ENCODE results near the gene BTN3A1. TPM values are rescaled to one million over a fixed set of nuclear protein-coding genes. Genes with fewer than 3 reads are reported as not detected.

BTN3A1 gene
- total RNA-seq, 4 donors from 2014 or later, result 12.3 to 29.3 (median 16.6) TPM

GRCh38 chr6:26464416-26465131 lies 62.5 kb downstream of the BTN3A1 start:
- TF ChIP-seq POLR2A (IDR thresholded peaks at IDR 0.05) (no peak), CTCF (IDR thresholded peaks at IDR 0.05) (no peak), EP300 (IDR thresholded peaks at IDR 0.05) (no peak)
- no peak overlapping the region for H3K4me3 ChIP-seq
- no peak overlapping the region for H3K27ac ChIP-seq
- WGBS, 2 donors, result 96% methylated on average over 7 of the region's 7 CpGs
- DNase-seq (ENCODE audit: low spot score in 2 of 2), result no peak
- H3K27me3 ChIP-seq, result no peaks in the 10 kb centered on the region
- peaks cover 0 to 31% (median 20%) of the 10 kb centered on the region in 4 donors for H3K4me1 ChIP-seq
- H3K36me3 ChIP-seq, result peaks cover 2 to 90% (median 39%) of the 10 kb centered on the region in 3 donors
- H3K9me3 ChIP-seq, result no peaks in the 10 kb centered on the region

Other genes with a start within 250 kb of the BTN3A1 start
- gene BTN3A2, start 37.1 kb upstream of the BTN3A1 start, total RNA-seq, result 10 to 100 TPM in 3 of 4 donors, 1 to 10 TPM in 1; 8.4 to 14.0 (median 12.1) TPM
- 10 to 100 TPM in 3 of 4 donors, 1 to 10 TPM in 1; 6.7 to 20.7 (median 14.5) TPM for gene BTN2A2, start 19.2 kb upstream of the BTN3A1 start, total RNA-seq
- 10 to 100 TPM in 3 of 4 donors, 1 to 10 TPM in 1; 9.4 to 27.8 (median 14.0) TPM for gene BTN3A3, start 38.2 kb downstream of the BTN3A1 start, total RNA-seq
- 10 to 100 TPM; 15.7 to 29.0 (median 17.1) TPM for gene BTN2A1, start 55.7 kb downstream of the BTN3A1 start, total RNA-seq
- gene BTN1A1, start 98.0 kb downstream of the BTN3A1 start, total RNA-seq, result not detected
- 10 to 100 TPM; 46.5 to 67.8 (median 56.2) TPM for gene HMGN4, start 136.1 kb downstream of the BTN3A1 start, total RNA-seq
- gene ABT1, start 194.7 kb downstream of the BTN3A1 start, total RNA-seq, result 10 to 100 TPM in 3 of 4 donors, 1 to 10 TPM in 1; 8.3 to 13.2 (median 10.6) TPM

Data from tibial nerve (tissue), 4 donors.